WTC11 (cell line): Measurements from ENCODE around the gene NSUN7. TPM values are rescaled to one million over a fixed set of nuclear protein-coding genes. Genes with fewer than 3 reads are reported as not detected.

Experiments
- ATAC-seq: fragments of 200-7000 bp; cut with Tn5 transposase; 2 replicates; pipeline ENCODE4 v1.10.0; 2021; ENCODE audit warnings: mild to moderate bottlenecking, moderate library complexity
- CTCF ChIA-PET: fragments of 300-600 bp; sonication (Branson Sonifier 250); formaldehyde crosslinking; loops from one replicate; lab custom pipeline; 2021; ENCODE audit warnings: antibody characterized with exemption; lab: Charles Lee
- POLR2A ChIA-PET: fragments of 350-600 bp; sonication (Branson Sonifier 250); formaldehyde crosslinking; loops from one replicate; lab custom pipeline; 2021; ENCODE audit warnings: antibody characterized with exemption; lab: Charles Lee
- DNase-seq: peaks from one replicate; pipeline ENCODE4 v3.0.0; 2021; ENCODE audit warnings: low spot score
- H3K27ac Mint-ChIP-seq: 2 replicates; pipeline ENCODE4 v1.8.0; 2021; ENCODE audit warnings: mixed read lengths
- H3K27me3 Mint-ChIP-seq: 2 replicates; pipeline ENCODE4 v1.8.0; 2021; ENCODE audit warnings: low read depth, mild to moderate bottlenecking, moderate library complexity, mixed read lengths
- H3K36me3 Mint-ChIP-seq: 2 replicates; pipeline ENCODE4 v1.8.0; 2021; ENCODE audit warnings: mixed read lengths
- H3K4me1 Mint-ChIP-seq: 2 replicates; pipeline ENCODE4 v1.8.0; 2022; ENCODE audit warnings: mixed read lengths
- H3K4me3 Mint-ChIP-seq: 2 replicates; pipeline ENCODE4 v1.8.0; 2021; ENCODE audit warnings: mild to moderate bottlenecking, moderate library complexity, mixed read lengths
- H3K9me3 Mint-ChIP-seq: 2 replicates; pipeline ENCODE4 v1.8.0; 2021; ENCODE audit warnings: mixed read lengths
- ATF2 ChIP-seq: sonication (generic); formaldehyde crosslinking; IDR thresholded peaks from 2 replicates; pipeline ENCODE4 v1.8.1; 2022; ENCODE audit warnings: low read depth, missing genetic modification reagents, borderline replicate concordance
- CREM ChIP-seq: sonication (generic); formaldehyde crosslinking; IDR thresholded peaks from 2 replicates; pipeline ENCODE4 v1.8.1; 2022; ENCODE audit warnings: mild to moderate bottlenecking, missing genetic modification reagents, moderate library complexity
- ELF4 ChIP-seq: sonication (generic); formaldehyde crosslinking; IDR thresholded peaks from 2 replicates; pipeline ENCODE4 v1.8.1; 2022; ENCODE audit warnings: low read depth, mild to moderate bottlenecking, moderate library complexity, missing genetic modification reagents
- ESRRA ChIP-seq: sonication (generic); formaldehyde crosslinking; IDR thresholded peaks from 2 replicates; pipeline ENCODE4 v1.8.1; 2022; ENCODE audit warnings: mild to moderate bottlenecking, missing genetic modification reagents, borderline replicate concordance
- FOXK1 ChIP-seq: sonication (generic); formaldehyde crosslinking; IDR thresholded peaks from 2 replicates; pipeline ENCODE4 v1.8.0; 2022; ENCODE audit warnings: mild to moderate bottlenecking, moderate library complexity, missing genetic modification reagents
- HMGA2 ChIP-seq: fragments of 250-450 bp; sonication (Bioruptor Pico); IDR thresholded peaks from 2 replicates; pipeline ENCODE4 v1.4.0; 2021; ENCODE audit warnings: mild to moderate bottlenecking, moderate library complexity
- HMGXB4 ChIP-seq: sonication (generic); formaldehyde crosslinking; IDR thresholded peaks from 2 replicates; pipeline ENCODE4 v1.8.1; 2023; ENCODE audit warnings: mild to moderate bottlenecking, moderate library complexity, missing genetic modification reagents
- IRF1 ChIP-seq: sonication (generic); formaldehyde crosslinking; IDR thresholded peaks from 2 replicates; pipeline ENCODE4 v1.8.0; 2023; ENCODE audit warnings: missing genetic modification reagents
- MAX ChIP-seq: sonication (generic); formaldehyde crosslinking; IDR thresholded peaks from 2 replicates; pipeline ENCODE4 v1.8.0; 2022; ENCODE audit warnings: mild to moderate bottlenecking, missing genetic modification reagents
- PRDM15 ChIP-seq: sonication (generic); formaldehyde crosslinking; IDR thresholded peaks from 2 replicates; pipeline ENCODE4 v1.8.0; 2022; ENCODE audit warnings: missing genetic modification reagents
- RELA ChIP-seq: sonication (generic); formaldehyde crosslinking; IDR thresholded peaks from 2 replicates; pipeline ENCODE4 v1.8.1; 2022; ENCODE audit warnings: missing genetic modification reagents, mild to moderate bottlenecking, borderline replicate concordance
- SMAD3 ChIP-seq: sonication (generic); formaldehyde crosslinking; IDR thresholded peaks from 2 replicates; pipeline ENCODE4 v1.8.0; 2022; ENCODE audit warnings: missing genetic modification reagents, mild to moderate bottlenecking, borderline replicate concordance
- ZBTB43 ChIP-seq: sonication (generic); formaldehyde crosslinking; IDR thresholded peaks from 2 replicates; pipeline ENCODE4 v1.8.1; 2023; ENCODE audit warnings: mild to moderate bottlenecking, missing genetic modification reagents
- ZNF121 ChIP-seq: sonication (generic); formaldehyde crosslinking; IDR thresholded peaks from 2 replicates; pipeline ENCODE4 v1.8.0; 2023; ENCODE audit warnings: missing genetic modification reagents
- ZNF138 ChIP-seq: sonication (generic); formaldehyde crosslinking; conservative IDR thresholded peaks from 2 replicates; pipeline ENCODE4 v1.8.1; 2022; ENCODE audit warnings: mild to moderate bottlenecking, moderate library complexity, missing genetic modification reagents
- ZNF281 ChIP-seq: sonication (generic); formaldehyde crosslinking; IDR thresholded peaks from 2 replicates; pipeline ENCODE4 v1.8.0; 2023; ENCODE audit warnings: mild to moderate bottlenecking, missing genetic modification reagents
- ZNF317 ChIP-seq: sonication (generic); formaldehyde crosslinking; IDR thresholded peaks from 2 replicates; pipeline ENCODE4 v1.8.1; 2023; ENCODE audit warnings: low read depth, mild to moderate bottlenecking, moderate library complexity, missing genetic modification reagents, borderline replicate concordance
- ZNF425 ChIP-seq: fragments of 250-450 bp; sonication (Bioruptor Pico); conservative IDR thresholded peaks from 2 replicates; pipeline ENCODE4 v1.9.0; 2021; ENCODE audit warnings: mild to moderate bottlenecking
- ZSCAN18 ChIP-seq: fragments of 250-450 bp; sonication (Bioruptor Pico); IDR thresholded peaks from 2 replicates; pipeline ENCODE4 v2.1.2; 2022; ENCODE audit warnings: mild to moderate bottlenecking, moderate library complexity
- total RNA-seq: library from RNA; stranded (reverse); gene quantifications from 3 replicates; pipeline ENCODE4 v1.2.3, GENCODE V29; 2021

The NSUN7 gene
- total RNA-seq, 1 experiment from 2014 or later = 24.1 TPM

- no peaks in the 10 kb centered on the region for H3K27me3 Mint-ChIP-seq
- POLR2A ChIA-PET = no interaction called here
- TF ChIP-seq PRDM15 (CRISPR knock-in tag) (no peak), SMAD3 (no peak), HMGA2 (CRISPR knock-in tag) (no peak), HMGXB4 (no peak), ZNF138 (CRISPR knock-in tag) (no peak), CREM (CRISPR knock-in tag) (no peak), RELA (CRISPR knock-in tag) (no peak), ZBTB43 (CRISPR knock-in tag) (no peak), ZNF121 (CRISPR knock-in tag) (no peak), IRF1 (CRISPR knock-in tag) (no peak), ELF4 (CRISPR knock-in tag) (no peak), ZNF425 (CRISPR knock-in tag) (no peak), ESRRA (CRISPR knock-in tag) (no peak), MAX (CRISPR knock-in tag) (no peak), ZNF281 (CRISPR knock-in tag) (no peak), ZSCAN18 (CRISPR knock-in tag) (no peak), ATF2 (no peak), FOXK1 (no peak), ZNF317 (CRISPR knock-in tag) (no peak)
- H3K4me3 Mint-ChIP-seq = no peak overlapping the region
- no peaks in the 10 kb centered on the region for H3K36me3 Mint-ChIP-seq
- ATAC-seq = no peak
- no peak for DNase-seq
- no peaks in the 10 kb centered on the region for H3K9me3 Mint-ChIP-seq
- no peak overlapping the region for H3K27ac Mint-ChIP-seq
- peaks cover 7% of the 10 kb centered on the region; the same call in 1 of the 2 replicates for H3K4me1 Mint-ChIP-seq
- CTCF ChIA-PET = interaction anchor here (0.5 to 0.6 kb wide), 2 partner anchors 25 to 279 kb away, joined by 3 read pairs; no protein-coding TSS in a partner anchor
Observed at GRCh38 chr4:40729555-40729954, 20.2 kb upstream of the NSUN7 start.
